ENCODE results near the gene CAB39.

DNA sequence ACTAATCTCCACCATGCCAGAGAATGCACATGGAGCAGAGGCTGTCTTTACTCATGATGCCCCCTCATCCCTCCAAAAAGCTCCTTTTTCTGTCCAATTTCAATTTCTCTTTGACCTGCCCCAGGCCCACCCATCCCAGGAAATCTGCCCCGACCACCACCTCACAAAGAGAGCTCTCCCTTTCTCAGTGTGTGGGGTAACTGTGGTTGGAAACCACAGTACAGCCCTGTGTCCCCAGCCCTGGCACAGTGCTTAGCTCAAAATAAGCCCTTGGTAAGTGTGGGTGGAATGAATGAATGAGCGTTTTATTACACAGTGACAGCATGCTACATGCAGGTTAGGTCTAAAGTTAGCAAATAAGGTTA lies 43.7 kb upstream of the CAB39 start:
- TF ChIP-seq, protein P1, sequence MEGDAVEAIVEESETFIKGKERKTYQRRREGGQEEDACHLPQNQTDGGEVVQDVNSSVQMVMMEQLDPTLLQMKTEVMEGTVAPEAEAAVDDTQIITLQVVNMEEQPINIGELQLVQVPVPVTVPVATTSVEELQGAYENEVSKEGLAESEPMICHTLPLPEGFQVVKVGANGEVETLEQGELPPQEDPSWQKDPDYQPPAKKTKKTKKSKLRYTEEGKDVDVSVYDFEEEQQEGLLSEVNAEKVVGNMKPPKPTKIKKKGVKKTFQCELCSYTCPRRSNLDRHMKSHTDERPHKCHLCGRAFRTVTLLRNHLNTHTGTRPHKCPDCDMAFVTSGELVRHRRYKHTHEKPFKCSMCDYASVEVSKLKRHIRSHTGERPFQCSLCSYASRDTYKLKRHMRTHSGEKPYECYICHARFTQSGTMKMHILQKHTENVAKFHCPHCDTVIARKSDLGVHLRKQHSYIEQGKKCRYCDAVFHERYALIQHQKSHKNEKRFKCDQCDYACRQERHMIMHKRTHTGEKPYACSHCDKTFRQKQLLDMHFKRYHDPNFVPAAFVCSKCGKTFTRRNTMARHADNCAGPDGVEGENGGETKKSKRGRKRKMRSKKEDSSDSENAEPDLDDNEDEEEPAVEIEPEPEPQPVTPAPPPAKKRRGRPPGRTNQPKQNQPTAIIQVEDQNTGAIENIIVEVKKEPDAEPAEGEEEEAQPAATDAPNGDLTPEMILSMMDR (IDR thresholded peaks at IDR 0.05) = no peak
- TF ChIP-seq EZH2phosphoT487 (IDR thresholded peaks at IDR 0.05) = no peak

Measured in neural progenitor cell (in vitro differentiated cells).